Motor neuron (in vitro differentiated cells): ENCODE data around the gene ADAM12. TPM values are rescaled to one million over a fixed set of nuclear protein-coding genes. Genes with fewer than 3 reads are reported as not detected.

Experiments
- ATAC-seq, 8 experiments: fragments of 200-7000 bp; cut with Tn5 transposase; replicated peaks in 6 of 8; 2 replicates each; pipeline ENCODE4 v1.8.0; 2021; ENCODE audit warnings: mild to moderate bottlenecking in 8 of 8, moderate library complexity in 8 of 8
- H3K27ac ChIP-seq, 2 donors: fragments of 250-450 bp; sonication (Bioruptor Pico); 2 replicates each; pipeline ENCODE4 v1.9.0; 2021; ENCODE audit warnings: antibody characterized with exemption in 2 of 2, mild to moderate bottlenecking in 2 of 2, moderate library complexity in 1 of 2
- H3K4me1 ChIP-seq, 2 donors: fragments of 250-450 bp; sonication (Bioruptor Pico); replicated peaks in 1 of 2; 2 replicates each; pipeline ENCODE4 v1.6.1; 2021; ENCODE audit warnings: antibody characterized with exemption in 2 of 2, mild to moderate bottlenecking in 2 of 2, moderate library complexity in 1 of 2
- H3K4me3 ChIP-seq, 5 donors: fragments of 250-450 bp; sonication (Bioruptor Pico); 2 replicates each; pipeline ENCODE4 v1.9.0; 2021; ENCODE audit warnings: antibody characterized with exemption in 5 of 5, mild to moderate bottlenecking in 5 of 5, moderate library complexity in 4 of 5
- WGBS, 10 experiments: fragments of 450-650 bp; shearing (Covaris generic); methylation state at CpG; one replicate each; pipeline ENCODE4 v1.0.0; 2022; 5-methylcytosine and 5-hydroxymethylcytosine counted together
- in situ Hi-C, 9 experiments: fragments of 400-800 bp; cut with MboI; loops; one replicate each; pipeline ENCODE4 v1.15.0; 2021; ENCODE audit warnings: low sequenced_read_pairs in 9 of 9, low pct_unique_long_range_greater_than_20kb in 2 of 9; ENCODE audit not compliant: unreplicated experiment in 9 of 9
- total RNA-seq, 8 experiments: library from RNA; unstranded; fragments of 300-600 nt; gene quantifications; 2 replicates each; pipeline versions ENCODE4 v1.2.3 to v1.2.4, GENCODE V29; 2022

Gene ADAM12
- total RNA-seq, 8 experiments from 2014 or later, result 0.63 to 62.9 (median 5.5) TPM

DNA sequence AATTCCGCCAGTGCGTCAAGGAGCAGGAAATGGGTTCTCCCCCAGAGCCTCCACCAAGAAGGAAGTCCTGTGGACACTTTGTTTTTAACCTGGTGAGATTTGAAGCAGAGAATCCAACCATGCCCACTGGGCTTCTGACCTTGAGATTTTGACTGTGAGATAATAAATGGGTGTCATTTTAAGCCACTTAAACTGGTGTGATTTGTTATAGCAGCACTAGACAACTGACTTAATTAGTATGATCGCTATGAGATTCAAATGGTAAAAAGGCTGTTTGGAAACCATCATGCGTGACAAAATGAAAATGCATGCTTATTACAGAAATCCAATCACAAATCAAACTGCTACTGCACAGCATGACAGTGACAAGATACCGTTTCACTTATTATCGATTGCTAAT, 98.0 kb downstream of the ADAM12 start:
- Histone ChIP-seq H3K4me3 (no peak overlapping the region), H3K4me1 (peaks cover 14 to 37% of the 10 kb centered on the region in 2 donors), H3K27ac (no peak overlapping the region)
- ATAC-seq, result peak in 5 of 8 experiments; percentile 29 to 58 (median 48)
- in situ Hi-C loops, result no loop called here
- 67 to 100% (median 86%) methylated on average over 2 to 6 of the region's 6 CpGs; no CpG with 5 or more reads in 1 of the 10 experiments for WGBS, 10 experiments

DNA sequence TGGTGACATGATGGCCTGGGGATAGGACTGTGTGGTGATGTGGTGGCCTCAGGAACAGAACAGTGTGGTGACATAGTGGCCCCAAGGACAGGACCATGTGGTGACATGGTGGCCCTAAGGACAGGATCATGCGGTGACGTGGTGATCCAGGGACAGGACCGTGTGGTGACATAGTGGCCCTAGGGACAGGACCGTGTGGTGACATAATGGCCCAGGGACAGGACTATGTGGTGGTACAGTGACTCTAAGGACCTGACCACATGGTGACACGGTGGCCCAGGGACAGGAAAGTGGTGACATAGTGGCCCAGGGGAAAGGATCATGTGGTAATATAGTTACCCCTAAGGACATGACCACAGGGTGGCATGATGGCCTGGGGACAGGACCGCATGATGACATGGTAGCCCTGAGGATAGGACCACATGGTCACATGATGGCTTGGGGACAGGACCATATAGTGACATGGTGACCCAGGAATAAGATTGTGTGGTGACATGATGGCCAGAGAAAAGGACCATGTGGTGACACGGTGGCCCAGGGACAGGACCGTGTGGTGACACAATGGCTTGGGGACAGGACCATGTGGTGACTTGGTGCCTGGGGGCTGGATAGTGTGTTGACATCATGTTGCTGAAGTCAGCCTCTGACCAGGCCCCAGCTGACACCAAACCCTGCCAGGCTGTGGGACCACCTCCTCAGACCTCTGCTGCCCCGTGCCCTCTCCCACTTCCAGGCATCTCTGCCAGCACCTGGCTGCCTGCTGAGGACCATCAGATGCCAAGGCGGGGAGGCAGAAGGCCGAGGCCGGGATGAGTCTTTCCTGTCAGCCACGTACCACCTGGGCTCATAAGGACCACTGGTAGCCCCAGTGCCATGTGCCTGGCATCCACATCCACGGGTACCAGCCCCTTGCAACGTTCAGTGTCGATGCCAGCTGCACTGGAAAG, 99.5 kb downstream of the ADAM12 start:
- in situ Hi-C loops, result no loop called here
- Histone ChIP-seq H3K4me3 (no peak overlapping the region), H3K27ac (no peak overlapping the region), H3K4me1 (peaks cover 11 to 37% of the 10 kb centered on the region in 2 donors)
- no peak for ATAC-seq
- WGBS, 10 experiments, result 80 to 100% (median 88%) methylated on average over 1 to 5 of the region's 16 CpGs; no CpG with 5 or more reads in 1 of the 10 experiments

DNA sequence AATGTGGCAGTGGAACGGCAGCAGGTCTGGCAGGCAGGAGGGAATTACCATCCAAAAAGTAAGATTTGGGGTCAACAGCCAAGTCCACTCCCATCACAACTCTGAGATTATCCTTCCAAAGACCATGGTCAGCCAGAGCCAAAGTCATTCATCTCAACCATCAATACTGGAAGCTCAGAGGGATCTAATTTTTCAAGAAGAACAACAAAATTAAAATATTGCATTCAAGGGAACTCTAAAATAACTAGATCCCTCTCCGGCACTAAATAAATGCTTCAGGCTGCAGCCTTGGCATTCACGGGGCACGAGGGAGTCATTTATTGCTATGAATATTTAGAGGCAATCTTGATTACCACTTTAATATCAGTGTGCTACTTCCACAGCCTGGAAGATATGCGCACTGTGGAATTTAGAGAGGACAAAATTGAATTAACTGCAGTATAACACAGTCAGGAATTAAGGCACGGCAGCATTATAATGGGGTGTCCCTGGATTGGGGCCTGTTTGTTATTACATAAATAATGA, 102.0 kb downstream of the ADAM12 start:
- H3K4me1 ChIP-seq, result peaks cover 11 to 32% of the 10 kb centered on the region in 2 donors
- H3K4me3 ChIP-seq, result no peak overlapping the region
- 39 to 83% (median 68%) methylated on average over 2 to 6 of the region's 6 CpGs; no CpG with 5 or more reads in 1 of the 10 experiments for WGBS, 10 experiments
- ATAC-seq, result peak in 1 of 8 experiments; percentile 47
- no peak overlapping the region for H3K27ac ChIP-seq
- in situ Hi-C loops, result no loop called here

- Histone ChIP-seq H3K27ac (no peak overlapping the region), H3K4me3 (no peak overlapping the region), H3K4me1 (peaks cover 8 to 23% of the 10 kb centered on the region in 2 donors)
- in situ Hi-C loops, result no loop called here
- WGBS, 10 experiments, result 89 to 100% (median 96%) methylated on average over 1 to 3 of the region's 3 CpGs; no CpG with 5 or more reads in 2 of the 10 experiments
- ATAC-seq, result no peak
Measured at GRCh38 chr10:126283307-126283706, 105.0 kb downstream of the ADAM12 start.

DNA sequence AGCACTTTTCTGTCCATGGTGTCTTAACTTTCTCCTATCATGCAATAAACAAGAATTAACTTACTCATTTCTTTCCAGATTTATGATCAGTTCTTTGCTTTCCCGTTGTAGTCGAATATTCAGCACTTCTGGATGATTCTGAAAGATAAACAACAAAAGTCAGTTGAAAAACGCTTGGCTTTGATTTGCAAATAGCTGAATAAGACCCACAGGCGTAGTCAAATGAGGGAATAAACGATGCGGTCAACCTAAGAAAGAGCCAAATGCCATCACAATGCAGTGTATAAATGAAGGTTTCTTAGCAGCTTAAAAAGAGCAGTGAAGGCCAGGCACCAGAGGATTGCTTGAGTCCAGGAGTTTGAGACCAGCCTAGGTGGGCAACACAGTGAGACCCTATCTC, 109.4 kb downstream of the ADAM12 start:
- in situ Hi-C loops, result no loop called here
- Histone ChIP-seq H3K27ac (no peak overlapping the region), H3K4me3 (no peak overlapping the region), H3K4me1 (peaks cover 3 to 7% of the 10 kb centered on the region in 2 donors)
- whole genome bisulfite sequencing, 10 experiments, result 10 to 77% (median 32%) methylated on average over 2 to 6 of the region's 6 CpGs
- peak in 3 of 8 experiments; percentile 55 to 77 (median 77) for ATAC-seq

DNA sequence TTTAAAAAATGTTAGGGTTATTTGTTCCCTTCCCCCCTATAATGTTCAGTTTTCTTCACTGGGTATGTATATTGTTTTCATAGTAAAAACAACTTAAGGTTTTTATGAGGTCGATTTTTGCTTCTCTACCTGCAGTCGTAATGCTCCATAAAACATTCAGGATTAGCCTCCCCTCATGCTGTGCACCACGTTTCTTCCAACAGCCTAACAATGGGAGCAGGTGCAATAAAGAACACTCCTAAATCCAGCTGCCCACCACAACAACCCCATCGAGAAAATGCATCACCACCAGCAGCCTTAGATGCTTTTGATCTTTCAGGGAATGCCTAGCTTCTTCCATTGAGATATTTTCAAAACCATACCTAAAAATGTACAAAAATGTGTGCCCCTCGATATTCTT, 111.1 kb downstream of the ADAM12 start:
- ATAC-seq, result no peak
- Histone ChIP-seq H3K4me1 (peaks cover 3 to 7% of the 10 kb centered on the region in 2 donors), H3K27ac (no peak overlapping the region), H3K4me3 (no peak overlapping the region)
- WGBS, 10 experiments, result 13 to 100% (median 28%) methylated on average over 2 to 5 of the region's 5 CpGs; no CpG with 5 or more reads in 2 of the 10 experiments
- in situ Hi-C loops, result no loop called here

DNA sequence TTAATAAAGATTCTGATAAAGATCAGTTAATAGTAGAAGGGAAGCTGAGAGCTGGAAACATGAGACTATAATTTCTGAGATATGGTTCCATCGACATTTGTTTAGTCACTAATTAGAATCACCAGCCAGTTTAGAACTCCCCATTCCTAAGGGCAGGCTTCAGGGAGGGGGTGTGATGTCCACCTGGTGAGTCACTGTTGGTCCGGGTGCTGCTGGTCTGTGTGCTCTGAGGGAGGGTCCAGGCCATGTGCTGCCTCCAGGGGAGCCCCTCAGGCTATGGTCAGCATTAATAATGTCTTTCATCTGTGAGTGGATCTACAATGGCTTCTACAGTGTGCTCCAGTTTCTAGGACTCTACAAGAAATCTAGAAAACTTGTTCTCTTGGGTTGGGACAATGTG, 115.8 kb downstream of the ADAM12 start:
- Histone ChIP-seq H3K4me3 (no peak overlapping the region), H3K27ac (no peak overlapping the region), H3K4me1 (no peaks in the 10 kb centered on the region)
- in situ Hi-C loops, result no loop called here
- WGBS, 10 experiments, result 42 to 100% (median 79%) methylated on average over 1 to 2 of the region's 2 CpGs; no CpG with 5 or more reads in 4 of the 10 experiments
- no peak for ATAC-seq

- no peak overlapping the region for H3K27ac ChIP-seq
- WGBS, 10 experiments, result 20 to 100% (median 79%) methylated on average over 1 to 4 of the region's 5 CpGs; no CpG with 5 or more reads in 2 of the 10 experiments
- in situ Hi-C loops, result no loop called here
- no peak overlapping the region for H3K4me3 ChIP-seq
- H3K4me1 ChIP-seq, result no peaks in the 10 kb centered on the region
- ATAC-seq, result no peak
Measured at GRCh38 chr10:126270111-126270510, 118.2 kb downstream of the ADAM12 start.

DNA sequence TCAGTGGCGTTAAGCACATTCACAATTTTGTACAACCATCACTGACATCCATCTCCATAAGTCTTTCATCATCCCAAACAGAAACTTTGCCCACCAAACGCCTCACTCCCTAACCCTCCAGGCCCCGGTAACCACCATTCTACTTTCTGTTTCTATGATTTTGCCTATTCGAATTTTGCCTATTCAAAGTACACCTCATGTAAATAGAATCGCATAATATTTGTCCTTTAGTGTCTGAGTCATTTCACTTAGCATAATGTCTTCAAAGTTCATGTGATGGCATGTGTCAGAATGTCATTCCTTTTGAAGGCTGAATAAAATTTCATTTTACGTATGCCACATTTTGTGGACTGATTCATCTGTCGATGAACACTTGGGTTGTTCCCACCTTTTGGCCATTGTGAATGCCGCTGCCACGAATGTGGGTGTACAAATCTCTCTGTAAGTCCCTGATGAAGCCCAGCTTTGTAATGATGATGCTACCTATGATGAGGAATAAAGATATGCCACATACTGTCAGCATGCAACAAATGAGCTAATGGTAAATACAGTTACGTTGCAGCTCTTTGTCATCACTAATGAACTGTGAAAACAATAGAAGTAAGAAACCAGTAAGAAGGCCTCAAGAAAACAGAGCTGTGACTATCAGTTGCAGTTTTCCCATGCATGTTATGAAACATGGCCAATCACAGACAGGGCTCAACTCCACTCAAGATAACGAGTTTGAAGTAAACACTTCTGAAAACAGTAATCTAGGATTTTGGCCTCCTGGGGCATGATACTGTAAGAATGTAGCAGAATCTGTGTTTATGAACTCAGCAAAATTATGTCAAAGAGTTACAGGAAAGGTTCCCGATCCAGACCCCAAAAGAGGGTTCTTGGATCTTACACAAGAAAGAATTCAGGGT, 120.0 kb downstream of the ADAM12 start:
- Histone ChIP-seq H3K27ac (no peak overlapping the region), H3K4me1 (no peaks in the 10 kb centered on the region), H3K4me3 (no peak overlapping the region)
- ATAC-seq, result peak in 4 of 8 experiments; percentile 30 to 95 (median 64)
- 11 to 93% (median 60%) methylated on average over 3 to 11 of the region's 12 CpGs for WGBS, 10 experiments
- in situ Hi-C loops, result no loop called here

DNA sequence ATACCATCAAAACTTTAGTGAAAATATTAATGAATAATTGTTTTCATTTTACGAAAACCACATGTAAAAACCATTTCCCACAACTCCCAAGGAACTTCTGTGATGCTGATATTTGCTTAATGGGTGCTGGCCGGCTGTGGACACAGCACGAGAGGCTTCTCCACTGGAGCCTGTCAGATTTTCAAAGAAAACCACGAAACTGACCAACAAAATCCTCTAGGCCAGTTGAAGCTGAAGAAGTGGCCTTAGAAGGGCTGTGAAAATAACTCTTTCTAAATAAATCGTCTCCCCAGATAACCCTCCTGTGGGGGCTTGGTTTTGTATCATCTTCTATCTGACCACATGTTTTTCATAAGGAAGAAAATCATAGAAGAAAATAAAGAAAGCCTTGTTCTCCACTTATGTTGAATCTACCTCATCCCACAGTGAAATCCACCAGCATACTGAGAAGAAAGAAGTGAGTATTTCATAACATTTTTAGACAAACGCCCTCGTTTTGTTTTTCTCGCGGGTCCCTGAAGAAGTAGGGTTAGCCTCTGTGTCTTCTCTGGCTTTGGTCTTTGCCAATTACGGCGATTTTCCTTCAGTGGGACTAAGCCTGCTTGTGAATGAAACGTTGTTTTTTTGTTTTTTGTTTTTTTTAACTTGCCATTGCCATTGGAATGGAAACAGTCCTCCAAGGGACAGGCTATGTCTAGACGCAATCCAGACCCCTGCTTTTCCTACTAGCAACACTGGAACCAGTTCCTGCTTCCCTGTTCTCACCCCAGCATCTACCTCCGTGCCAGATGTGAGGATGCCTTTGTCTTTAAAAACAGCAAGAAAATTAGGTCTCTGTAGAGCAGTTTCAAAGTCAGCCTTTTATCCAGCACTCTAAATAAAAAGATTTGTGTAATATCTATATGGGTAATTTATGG, 123.9 kb downstream of the ADAM12 start:
- Histone ChIP-seq H3K27ac (no peak overlapping the region), H3K4me3 (no peak overlapping the region), H3K4me1 (peaks cover 11 to 17% of the 10 kb centered on the region in 2 donors)
- in situ Hi-C loops, result no loop called here
- ATAC-seq, result no peak
- WGBS, 10 experiments, result 38 to 91% (median 71%) methylated on average over 5 to 12 of the region's 14 CpGs

- no peak for ATAC-seq
- Histone ChIP-seq H3K27ac (no peak overlapping the region), H3K4me1 (peaks cover 14 to 17% of the 10 kb centered on the region in 2 donors), H3K4me3 (no peak overlapping the region)
- 17 to 100% (median 76%) methylated on average over 1 to 4 of the region's 4 CpGs for WGBS, 10 experiments
- in situ Hi-C loops, result no loop called here
Measured at GRCh38 chr10:126263006-126263676, 125.1 kb downstream of the ADAM12 start.
